GM15510 (cell line): ENCODE results near the gene LANCL2.

Experiments
- POLR2A ChIP-seq: IDR thresholded peaks from 3 replicates; pipeline ENCODE4 v1.6.1; 2011; ENCODE audit warnings: borderline replicate concordance; ENCODE audit not compliant: insufficient read length; ENCODE audit errors: extremely low read depth

Gene LANCL2

GRCh38 chr7:55464422-55464821, 99.3 kb downstream of the LANCL2 start:
- TF ChIP-seq POLR2A = no peak

DNA sequence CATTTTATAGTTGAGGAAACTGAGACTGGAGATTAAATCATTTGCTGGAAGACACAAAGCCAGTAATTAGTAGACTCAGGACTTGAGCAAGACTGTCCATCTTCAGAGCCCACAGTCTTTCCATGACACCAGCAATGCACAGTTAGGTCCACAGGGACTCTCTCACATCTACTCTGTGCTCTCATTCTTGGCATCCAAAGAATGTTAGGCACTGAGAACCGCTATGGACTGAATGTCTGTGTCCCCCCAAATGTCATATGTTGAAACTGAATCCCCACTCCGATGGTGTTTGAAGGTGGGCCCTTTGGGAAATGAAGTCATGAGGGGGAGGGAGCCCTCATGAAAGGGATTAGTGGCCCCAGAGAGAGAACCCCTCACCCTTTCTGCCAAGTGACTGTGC, 100.6 kb downstream of the LANCL2 start:
- TF ChIP-seq POLR2A = no peak

DNA sequence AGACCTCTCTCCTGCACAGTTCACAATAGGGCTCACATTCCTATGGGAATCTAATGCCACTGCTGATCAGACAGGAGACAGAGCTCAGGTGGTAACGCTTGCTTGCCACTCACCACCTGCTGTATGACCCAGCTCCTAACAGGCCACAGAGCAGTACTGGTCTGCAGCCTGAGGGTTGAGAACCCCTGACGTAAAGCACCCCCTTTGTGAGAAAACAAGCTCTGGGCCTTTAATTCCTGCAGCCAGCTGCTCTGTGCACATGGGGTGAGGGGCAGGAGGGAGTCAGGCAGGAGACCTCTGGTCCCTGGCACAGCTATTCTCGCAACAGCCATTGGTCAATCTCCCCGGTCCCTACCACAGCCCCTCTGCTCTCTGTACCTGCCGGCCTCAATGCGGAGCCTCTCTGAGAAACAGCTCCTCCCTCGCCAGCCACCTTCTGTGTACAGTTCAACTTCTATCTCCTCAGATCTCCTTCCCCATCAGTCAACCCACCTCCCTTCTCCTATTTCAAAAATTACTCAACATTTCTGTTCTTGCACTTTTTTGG, 102.0 kb downstream of the LANCL2 start:
- TF ChIP-seq POLR2A = no peak

GRCh38 chr7:55468495-55468894, 103.4 kb downstream of the LANCL2 start:
- TF ChIP-seq POLR2A = no peak

DNA sequence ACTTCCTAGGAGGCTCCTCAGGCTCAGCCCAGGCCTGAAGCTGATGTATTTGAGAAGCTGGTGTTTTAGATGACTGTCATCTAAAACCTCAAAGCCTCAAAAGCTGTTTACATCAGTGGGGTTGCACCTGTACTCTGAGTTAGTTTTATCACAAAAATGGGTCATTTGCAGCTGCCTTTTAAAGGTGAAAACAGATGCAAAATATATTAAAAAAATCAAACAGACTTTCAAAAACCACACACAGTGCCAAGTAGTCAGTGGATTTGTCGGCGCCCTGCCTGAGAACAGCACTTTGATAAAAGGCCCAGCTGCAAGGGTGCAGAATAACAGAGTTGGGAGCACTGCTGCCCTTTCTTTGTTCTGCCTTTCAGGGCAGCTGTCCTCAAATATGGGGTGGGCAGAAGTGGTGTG, 104.1 kb downstream of the LANCL2 start:
- TF ChIP-seq POLR2A = no peak

GRCh38 chr7:55469721-55470120, 104.6 kb downstream of the LANCL2 start:
- TF ChIP-seq POLR2A = no peak

DNA sequence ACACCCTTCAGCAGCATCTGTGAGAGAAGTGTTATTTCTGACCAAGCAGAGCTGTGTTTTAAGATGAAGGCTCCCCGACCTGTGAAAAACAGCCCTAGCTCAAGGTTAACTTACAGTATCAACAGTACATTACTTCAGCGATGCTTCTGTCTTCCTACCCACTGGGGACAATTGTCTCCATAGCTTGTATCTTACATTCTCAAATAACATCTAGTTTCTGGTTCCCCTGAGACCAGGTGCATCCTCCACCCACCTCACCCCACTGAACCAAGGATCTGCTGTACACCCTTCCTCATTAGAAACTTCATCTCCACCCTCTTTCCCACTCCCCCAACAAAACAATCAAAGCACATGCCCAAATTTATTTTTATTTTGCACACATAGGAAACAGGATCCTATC, 105.1 kb downstream of the LANCL2 start:
- TF ChIP-seq POLR2A = no peak

- TF ChIP-seq POLR2A = no peak
Observed at GRCh38 chr7:55472928-55473725, 108.0 kb downstream of the LANCL2 start.

DNA sequence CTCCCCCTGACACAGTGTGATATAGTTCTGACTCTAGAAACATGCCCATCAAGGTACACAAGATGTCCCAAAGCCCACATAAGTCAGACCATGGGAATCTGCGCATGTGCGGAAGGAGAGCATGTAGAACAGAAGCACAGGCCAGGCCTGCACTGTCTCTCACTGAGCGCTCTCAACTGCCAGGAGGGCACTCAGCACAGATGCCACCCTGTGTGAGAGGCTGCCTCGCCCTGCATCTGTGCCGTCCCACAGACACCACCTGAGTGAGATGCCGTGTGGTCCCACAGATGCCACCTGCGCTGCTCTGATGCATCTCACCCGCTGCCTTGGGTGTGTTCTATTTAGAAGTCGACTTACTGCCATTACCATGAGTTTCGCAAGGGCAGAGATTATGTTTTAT, 108.8 kb downstream of the LANCL2 start:
- TF ChIP-seq POLR2A = no peak

- no peak for TF ChIP-seq POLR2A
Observed at GRCh38 chr7:55474944-55475854, 110.1 kb downstream of the LANCL2 start.

GRCh38 chr7:55475855-55476803, 111.0 kb downstream of the LANCL2 start:
- no peak for TF ChIP-seq POLR2A

GRCh38 chr7:55476852-55477780, 112.0 kb downstream of the LANCL2 start:
- no peak for TF ChIP-seq POLR2A

DNA sequence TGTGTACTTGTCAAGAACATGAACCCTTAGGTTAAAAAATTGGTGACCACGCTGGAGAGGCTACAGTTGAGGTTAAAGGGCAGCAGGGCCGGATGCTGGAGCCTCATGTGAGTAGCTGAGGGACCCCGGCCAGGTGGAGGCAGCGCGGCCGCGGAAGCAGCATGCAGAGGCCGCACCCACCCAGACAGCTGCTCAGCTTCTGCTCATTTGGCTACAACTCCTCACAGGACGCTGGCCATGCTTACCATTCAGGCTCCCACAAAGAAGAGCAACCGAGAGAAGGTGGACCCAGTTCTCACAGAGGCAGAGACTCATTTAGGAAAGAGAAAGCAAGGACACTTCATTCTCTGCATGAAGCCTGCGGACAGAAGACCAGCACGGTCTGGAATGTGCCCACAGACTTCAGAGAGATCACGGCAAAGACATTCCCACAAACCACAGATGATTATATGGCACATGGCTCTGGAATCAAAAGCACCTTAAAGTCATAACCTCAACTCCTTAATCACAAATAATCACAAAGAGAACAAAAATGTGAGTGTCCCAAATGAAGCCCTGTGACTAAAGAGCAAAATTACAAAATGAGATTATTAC, 112.7 kb downstream of the LANCL2 start:
- TF ChIP-seq POLR2A = no peak
